ENCODE data around the gene TBC1D3D.
"Not testable (repeated sequence)": the region's sequence is repeated elsewhere in the genome, so short reads cannot be mapped to it uniquely, and the experiment has no call there.

Gene TBC1D3D

DNA sequence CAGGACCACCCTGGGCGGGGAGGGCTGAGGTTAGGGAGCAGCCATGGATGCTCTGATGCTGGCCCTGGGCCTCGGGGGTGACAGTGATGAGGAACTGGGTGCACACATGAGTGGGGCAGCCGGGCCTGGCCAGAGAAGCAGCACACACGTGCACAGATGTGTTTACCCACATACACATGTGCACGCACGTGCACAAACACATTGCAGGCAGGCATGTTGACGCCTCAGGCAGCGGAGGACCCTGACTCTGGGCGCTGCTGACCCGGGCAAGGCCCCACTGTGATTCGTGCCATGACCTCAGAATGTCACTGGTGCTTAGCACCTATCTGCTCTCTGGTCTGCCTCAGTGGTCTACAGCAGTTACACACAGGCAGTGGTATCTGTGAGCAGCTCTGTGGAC is at the start of gene TBC1D3D:
TBC1D3D (plus strand) TSS at position 301 of the 400 bp plus-strand sequence. CDS start 1,585 bp downstream, outside the sequence.
- not testable (repeated sequence) for H3K9me3 ChIP-seq; H3K4me3 ChIP-seq (ENCODE audit: low read depth in 1 of 2, low read length in 1 of 2); H3K27me3 ChIP-seq; H3K27ac ChIP-seq; H3K36me3 ChIP-seq; H3K4me1 ChIP-seq (ENCODE audit: control insufficient read depth in 1 of 2, insufficient read depth in 1 of 2, low read depth in 1 of 2, low read length in 1 of 2)

DNA sequence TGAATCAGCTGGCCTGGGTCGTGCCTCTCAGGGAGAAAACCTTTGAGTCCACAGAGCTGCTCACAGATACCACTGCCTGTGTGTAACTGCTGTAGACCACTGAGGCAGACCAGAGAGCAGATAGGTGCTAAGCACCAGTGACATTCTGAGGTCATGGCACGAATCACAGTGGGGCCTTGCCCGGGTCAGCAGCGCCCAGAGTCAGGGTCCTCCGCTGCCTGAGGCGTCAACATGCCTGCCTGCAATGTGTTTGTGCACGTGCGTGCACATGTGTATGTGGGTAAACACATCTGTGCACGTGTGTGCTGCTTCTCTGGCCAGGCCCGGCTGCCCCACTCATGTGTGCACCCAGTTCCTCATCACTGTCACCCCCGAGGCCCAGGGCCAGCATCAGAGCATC is 14.8 kb upstream of the TBC1D3D start, which contains the start of gene TBC1D3L:
TBC1D3L (minus strand) TSS at position 101 of the 400 bp plus-strand sequence. CDS start 1,540 bp downstream, outside the sequence.
- not testable (repeated sequence) for H3K4me1 ChIP-seq (ENCODE audit: control insufficient read depth in 1 of 2, insufficient read depth in 1 of 2, low read depth in 1 of 2, low read length in 1 of 2); H3K27me3 ChIP-seq; H3K36me3 ChIP-seq; H3K9me3 ChIP-seq; H3K4me3 ChIP-seq (ENCODE audit: low read depth in 1 of 2, low read length in 1 of 2); H3K27ac ChIP-seq
